ENCODE data around the gene LYST. TPM values are rescaled to one million over a fixed set of nuclear protein-coding genes. Genes with fewer than 3 reads are reported as not detected.
A peak's percentile ranks its signal among the peaks of the same experiment; 100 is the strongest.

LYST gene
- total and polyA plus RNA-seq, 2 donors: 25.7 to 67.4 TPM

- WGBS: 70% methylated on average over 5 of the region's 5 CpGs
- Histone ChIP-seq H3K27me3 (ENCODE audit: control insufficient read depth in 2 of 2, insufficient read depth in 1 of 2, low read length in 1 of 2) (no peaks in the 10 kb centered on the region), H3K27ac (ENCODE audit: low read depth in 1 of 2, low read length in 1 of 2) (no peak overlapping the region), H3K36me3 (ENCODE audit: control insufficient read depth in 2 of 2, insufficient read depth in 2 of 2, low read length in 1 of 2) (no peaks in the 10 kb centered on the region), H3K4me3 (ENCODE audit: low read length in 2 of 2) (no peak overlapping the region), H3K4me1 (ENCODE audit: control insufficient read depth in 2 of 2, insufficient read depth in 2 of 2, low read length in 2 of 2) (peaks cover 0 to 27% of the 10 kb centered on the region in 2 donors), H3K9me3 (ENCODE audit: control insufficient read depth in 2 of 2, insufficient read depth in 1 of 2, low read length in 1 of 2) (no peaks in the 10 kb centered on the region)
- no peak for DNase-seq (ENCODE audit: low read depth in 6 of 9, low spot score in 9 of 9)
Measured at GRCh38 chr1:235892734-235893413, 26.2 kb upstream of the LYST start.

DNA sequence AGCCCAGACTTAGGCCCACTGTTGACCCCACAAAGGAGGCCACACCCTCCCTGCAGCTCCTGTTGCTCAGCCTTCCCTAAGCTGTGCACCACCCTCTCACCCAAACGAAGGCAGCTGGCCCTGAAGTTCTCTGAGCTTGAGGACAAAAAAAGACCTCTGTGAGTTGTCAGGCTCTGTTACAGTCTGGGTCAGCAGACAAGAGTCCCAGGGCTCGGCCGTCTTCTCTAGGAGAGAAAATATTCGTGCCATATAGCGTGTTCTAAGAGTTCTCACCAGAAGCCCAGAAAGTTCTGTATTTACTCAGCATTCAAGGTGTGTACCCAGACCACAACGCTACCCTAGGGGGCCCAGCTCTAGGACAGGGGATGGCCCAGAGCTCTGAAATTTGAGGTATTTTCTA is 25.5 kb upstream of the LYST start:
- Histone ChIP-seq H3K9me3 (ENCODE audit: control insufficient read depth in 2 of 2, insufficient read depth in 1 of 2, low read length in 1 of 2) (no peaks in the 10 kb centered on the region), H3K4me3 (ENCODE audit: low read length in 2 of 2) (no peak overlapping the region), H3K36me3 (ENCODE audit: control insufficient read depth in 2 of 2, insufficient read depth in 2 of 2, low read length in 1 of 2) (no peaks in the 10 kb centered on the region), H3K27ac (ENCODE audit: low read depth in 1 of 2, low read length in 1 of 2) (no peak overlapping the region), H3K4me1 (ENCODE audit: control insufficient read depth in 2 of 2, insufficient read depth in 2 of 2, low read length in 2 of 2) (peaks cover 2 to 33% of the 10 kb centered on the region in 2 donors), H3K27me3 (ENCODE audit: control insufficient read depth in 2 of 2, insufficient read depth in 1 of 2, low read length in 1 of 2) (no peaks in the 10 kb centered on the region)
- 87% methylated on average over 6 of the region's 6 CpGs for WGBS
- no peak for DNase-seq (ENCODE audit: low read depth in 6 of 9, low spot score in 9 of 9)

- Histone ChIP-seq H3K4me3 (ENCODE audit: low read length in 2 of 2) (no peak overlapping the region), H3K9me3 (ENCODE audit: control insufficient read depth in 2 of 2, insufficient read depth in 1 of 2, low read length in 1 of 2) (no peaks in the 10 kb centered on the region), H3K36me3 (ENCODE audit: control insufficient read depth in 2 of 2, insufficient read depth in 2 of 2, low read length in 1 of 2) (no peaks in the 10 kb centered on the region), H3K27me3 (ENCODE audit: control insufficient read depth in 2 of 2, insufficient read depth in 1 of 2, low read length in 1 of 2) (no peaks in the 10 kb centered on the region), H3K4me1 (ENCODE audit: control insufficient read depth in 2 of 2, insufficient read depth in 2 of 2, low read length in 2 of 2) (peaks cover 2 to 35% of the 10 kb centered on the region in 2 donors), H3K27ac (ENCODE audit: low read depth in 1 of 2, low read length in 1 of 2) (peak overlapping the region; percentile 47 to 77)
- WGBS: 83% methylated on average over 8 of the region's 8 CpGs
- DNase-seq (ENCODE audit: low read depth in 6 of 9, low spot score in 9 of 9): peak in 4 of 9 donors; percentile 49 to 76 (median 56)
Measured at GRCh38 chr1:235888119-235888643, 21.5 kb upstream of the LYST start.

- no peaks in the 10 kb centered on the region for H3K36me3 ChIP-seq (ENCODE audit: control insufficient read depth in 2 of 2, insufficient read depth in 2 of 2, low read length in 1 of 2)
- H3K27me3 ChIP-seq (ENCODE audit: control insufficient read depth in 2 of 2, insufficient read depth in 1 of 2, low read length in 1 of 2): no peaks in the 10 kb centered on the region
- WGBS: 98% methylated on average over 2 of the region's 2 CpGs
- no peak overlapping the region for H3K4me3 ChIP-seq (ENCODE audit: low read length in 2 of 2)
- no peaks in the 10 kb centered on the region for H3K9me3 ChIP-seq (ENCODE audit: control insufficient read depth in 2 of 2, insufficient read depth in 1 of 2, low read length in 1 of 2)
- no peak for DNase-seq (ENCODE audit: low read depth in 6 of 9, low spot score in 9 of 9)
- peaks cover 2 to 34% of the 10 kb centered on the region in 2 donors for H3K4me1 ChIP-seq (ENCODE audit: control insufficient read depth in 2 of 2, insufficient read depth in 2 of 2, low read length in 2 of 2)
- H3K27ac ChIP-seq (ENCODE audit: low read depth in 1 of 2, low read length in 1 of 2): peak overlapping the region; percentile 21 to 77
Measured at GRCh38 chr1:235887676-235888075, 21.0 kb upstream of the LYST start.

- Histone ChIP-seq H3K27me3 (ENCODE audit: control insufficient read depth in 2 of 2, insufficient read depth in 1 of 2, low read length in 1 of 2) (no peaks in the 10 kb centered on the region), H3K4me3 (ENCODE audit: low read length in 2 of 2) (no peak overlapping the region), H3K27ac (ENCODE audit: low read depth in 1 of 2, low read length in 1 of 2) (no peak overlapping the region), H3K36me3 (ENCODE audit: control insufficient read depth in 2 of 2, insufficient read depth in 2 of 2, low read length in 1 of 2) (no peaks in the 10 kb centered on the region), H3K9me3 (ENCODE audit: control insufficient read depth in 2 of 2, insufficient read depth in 1 of 2, low read length in 1 of 2) (no peaks in the 10 kb centered on the region), H3K4me1 (ENCODE audit: control insufficient read depth in 2 of 2, insufficient read depth in 2 of 2, low read length in 2 of 2) (peaks cover 2 to 26% of the 10 kb centered on the region in 2 donors)
- DNase-seq (ENCODE audit: low read depth in 6 of 9, low spot score in 9 of 9): no peak
- WGBS: 96% methylated on average over 3 of the region's 3 CpGs
Measured at GRCh38 chr1:235885655-235886262, 19.1 kb upstream of the LYST start.

DNA sequence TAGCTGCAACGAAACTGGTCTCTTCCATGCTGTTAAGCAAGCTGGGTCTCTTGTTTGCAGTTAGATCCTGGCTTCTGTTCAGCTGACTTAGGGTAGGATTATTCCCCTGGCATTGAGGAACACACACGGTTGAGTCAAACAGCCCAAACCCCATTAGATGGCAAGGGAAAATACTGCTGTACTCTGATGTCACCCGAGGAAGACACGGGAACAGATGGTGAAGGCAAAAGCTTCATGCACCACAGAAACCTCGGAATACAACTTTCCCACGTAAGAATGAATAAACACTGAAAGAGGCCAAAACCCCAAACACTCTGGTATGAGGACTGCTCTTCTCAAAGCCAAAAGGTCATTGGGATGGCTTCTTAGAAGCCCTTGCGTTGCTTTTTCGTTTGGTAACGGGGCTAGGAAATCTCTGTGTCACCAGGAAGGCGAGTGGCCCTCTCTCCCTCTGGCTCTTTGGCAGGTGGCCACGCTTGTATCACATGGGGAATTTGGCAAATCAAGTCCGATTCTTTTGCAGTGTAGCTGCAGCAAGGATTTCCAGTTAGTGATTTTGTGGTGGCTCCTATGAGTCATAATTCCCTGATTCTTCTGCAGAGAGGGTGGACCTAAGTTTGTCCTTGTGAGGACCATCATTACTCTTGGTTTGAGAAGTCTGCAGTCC is 16.7 kb upstream of the LYST start:
- Histone ChIP-seq H3K27ac (ENCODE audit: low read depth in 1 of 2, low read length in 1 of 2) (no peak overlapping the region), H3K9me3 (ENCODE audit: control insufficient read depth in 2 of 2, insufficient read depth in 1 of 2, low read length in 1 of 2) (no peaks in the 10 kb centered on the region), H3K4me3 (ENCODE audit: low read length in 2 of 2) (no peak overlapping the region), H3K4me1 (ENCODE audit: control insufficient read depth in 2 of 2, insufficient read depth in 2 of 2, low read length in 2 of 2) (peaks cover 2 to 24% of the 10 kb centered on the region in 2 donors), H3K27me3 (ENCODE audit: control insufficient read depth in 2 of 2, insufficient read depth in 1 of 2, low read length in 1 of 2) (no peaks in the 10 kb centered on the region), H3K36me3 (ENCODE audit: control insufficient read depth in 2 of 2, insufficient read depth in 2 of 2, low read length in 1 of 2) (no peaks in the 10 kb centered on the region)
- DNase-seq (ENCODE audit: low read depth in 6 of 9, low spot score in 9 of 9): no peak
- WGBS: 91% methylated on average over 12 of the region's 12 CpGs

- Histone ChIP-seq H3K27me3 (ENCODE audit: control insufficient read depth in 2 of 2, insufficient read depth in 1 of 2, low read length in 1 of 2) (no peaks in the 10 kb centered on the region), H3K27ac (ENCODE audit: low read depth in 1 of 2, low read length in 1 of 2) (no peak overlapping the region), H3K9me3 (ENCODE audit: control insufficient read depth in 2 of 2, insufficient read depth in 1 of 2, low read length in 1 of 2) (no peaks in the 10 kb centered on the region), H3K4me1 (ENCODE audit: control insufficient read depth in 2 of 2, insufficient read depth in 2 of 2, low read length in 2 of 2) (peaks cover 2 to 22% of the 10 kb centered on the region in 2 donors), H3K36me3 (ENCODE audit: control insufficient read depth in 2 of 2, insufficient read depth in 2 of 2, low read length in 1 of 2) (no peaks in the 10 kb centered on the region), H3K4me3 (ENCODE audit: low read length in 2 of 2) (no peak overlapping the region)
- DNase-seq (ENCODE audit: low read depth in 6 of 9, low spot score in 9 of 9): no peak
- WGBS: 96% methylated on average over 6 of the region's 6 CpGs
Measured at GRCh38 chr1:235882816-235883215, 16.1 kb upstream of the LYST start.

- H3K4me3 ChIP-seq (ENCODE audit: low read length in 2 of 2): no peak overlapping the region
- H3K27ac ChIP-seq (ENCODE audit: low read depth in 1 of 2, low read length in 1 of 2): no peak overlapping the region
- WGBS: 95% methylated on average over 5 of the region's 5 CpGs
- no peak for DNase-seq (ENCODE audit: low read depth in 6 of 9, low spot score in 9 of 9)
- no peaks in the 10 kb centered on the region for H3K36me3 ChIP-seq (ENCODE audit: control insufficient read depth in 2 of 2, insufficient read depth in 2 of 2, low read length in 1 of 2)
- H3K9me3 ChIP-seq (ENCODE audit: control insufficient read depth in 2 of 2, insufficient read depth in 1 of 2, low read length in 1 of 2): no peaks in the 10 kb centered on the region
- H3K27me3 ChIP-seq (ENCODE audit: control insufficient read depth in 2 of 2, insufficient read depth in 1 of 2, low read length in 1 of 2): no peaks in the 10 kb centered on the region
- peaks cover 0 to 16% of the 10 kb centered on the region in 2 donors for H3K4me1 ChIP-seq (ENCODE audit: control insufficient read depth in 2 of 2, insufficient read depth in 2 of 2, low read length in 2 of 2)
Measured at GRCh38 chr1:235881930-235882700, 15.4 kb upstream of the LYST start.

Data from thymus (tissue), 11 donors.